Kidney epithelial cell (primary cell): ENCODE data around the gene PTMS. TPM values are rescaled to one million over a fixed set of nuclear protein-coding genes. Genes with fewer than 3 reads are reported as not detected.

Experiments used
- DNase-seq: peaks from one replicate; pipeline ENCODE4 v3.0.0-alpha.2; 2010; ENCODE audit warnings: low read depth
- H3K27me3 ChIP-seq: 2 replicates; pipeline ENCODE4 v1.6.0; 2011; ENCODE audit warnings: low read length; ENCODE audit not compliant: control insufficient read depth, insufficient read depth
- H3K36me3 ChIP-seq: 2 replicates; pipeline ENCODE4 v1.5.1; 2011; ENCODE audit warnings: low read length; ENCODE audit not compliant: control insufficient read depth, insufficient read depth
- H3K4me3 ChIP-seq: 2 replicates; pipeline ENCODE4 v1.5.1; 2011; ENCODE audit warnings: low read depth, mild to moderate bottlenecking, control low read depth, low read length
- total RNA-seq: library from RNA; depleted of rRNA; stranded (reverse); fragments of >200 nt; gene quantifications from 2 replicates; pipeline ENCODE4 v1.2.3, GENCODE V29; 2015
- TF ChIP-seq, protein P1 (sequence below): IDR thresholded peaks from 2 replicates; pipeline ENCODE4 v1.5.1; 2011; ENCODE audit warnings: mild to moderate bottlenecking, moderate library complexity, low read length, control low read depth, inconsistent platforms; ENCODE audit not compliant: insufficient read depth, poor library complexity, severe bottlenecking

PTMS gene
- total RNA-seq, 1 donor from 2014 or later, result 193 TPM

DNA sequence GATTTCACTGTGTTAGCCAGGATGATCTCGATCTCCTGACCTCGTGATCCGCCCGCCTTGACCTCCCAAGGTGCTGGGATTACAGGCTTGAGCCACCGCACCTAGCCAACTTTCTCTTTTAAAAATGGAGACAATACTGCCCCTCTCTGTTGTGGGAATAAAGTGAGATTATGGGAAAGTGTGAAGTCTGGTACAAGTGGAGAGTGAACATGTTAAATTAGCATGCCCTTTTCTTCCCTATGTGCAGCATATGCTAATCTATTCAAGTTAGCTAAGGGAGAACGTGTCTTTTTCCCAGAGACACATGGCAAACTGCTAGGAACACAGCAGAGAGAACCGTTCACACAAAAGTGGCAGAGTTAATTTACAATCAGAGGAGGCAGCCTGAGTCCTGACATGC lies 40.8 kb upstream of the PTMS start:
- Histone ChIP-seq H3K4me3 (no peak overlapping the region), H3K27me3 (no peaks in the 10 kb centered on the region), H3K36me3 (peaks cover 2% of the 10 kb centered on the region)
- no peak for DNase-seq
- TF ChIP-seq, protein P1, sequence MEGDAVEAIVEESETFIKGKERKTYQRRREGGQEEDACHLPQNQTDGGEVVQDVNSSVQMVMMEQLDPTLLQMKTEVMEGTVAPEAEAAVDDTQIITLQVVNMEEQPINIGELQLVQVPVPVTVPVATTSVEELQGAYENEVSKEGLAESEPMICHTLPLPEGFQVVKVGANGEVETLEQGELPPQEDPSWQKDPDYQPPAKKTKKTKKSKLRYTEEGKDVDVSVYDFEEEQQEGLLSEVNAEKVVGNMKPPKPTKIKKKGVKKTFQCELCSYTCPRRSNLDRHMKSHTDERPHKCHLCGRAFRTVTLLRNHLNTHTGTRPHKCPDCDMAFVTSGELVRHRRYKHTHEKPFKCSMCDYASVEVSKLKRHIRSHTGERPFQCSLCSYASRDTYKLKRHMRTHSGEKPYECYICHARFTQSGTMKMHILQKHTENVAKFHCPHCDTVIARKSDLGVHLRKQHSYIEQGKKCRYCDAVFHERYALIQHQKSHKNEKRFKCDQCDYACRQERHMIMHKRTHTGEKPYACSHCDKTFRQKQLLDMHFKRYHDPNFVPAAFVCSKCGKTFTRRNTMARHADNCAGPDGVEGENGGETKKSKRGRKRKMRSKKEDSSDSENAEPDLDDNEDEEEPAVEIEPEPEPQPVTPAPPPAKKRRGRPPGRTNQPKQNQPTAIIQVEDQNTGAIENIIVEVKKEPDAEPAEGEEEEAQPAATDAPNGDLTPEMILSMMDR, result no peak

DNA sequence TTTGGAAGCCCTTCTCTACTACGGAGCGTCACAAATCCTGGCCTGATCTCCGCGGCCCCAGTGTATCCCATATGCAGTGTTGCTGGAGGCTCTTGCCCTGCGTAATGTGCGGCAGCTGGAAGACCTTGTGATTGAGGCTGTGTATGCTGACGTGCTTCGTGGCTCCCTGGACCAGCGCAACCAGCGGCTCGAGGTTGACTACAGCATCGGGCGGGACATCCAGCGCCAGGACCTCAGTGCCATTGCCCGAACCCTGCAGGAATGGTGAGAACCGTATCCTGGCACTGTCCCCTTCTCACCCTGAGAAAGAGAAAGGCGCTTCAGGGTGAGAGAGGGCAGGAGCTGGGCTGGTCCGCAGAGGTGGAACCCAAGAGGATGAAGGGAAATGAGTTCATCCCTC lies 37.0 kb upstream of the PTMS start:
- Histone ChIP-seq H3K4me3 (no peak overlapping the region), H3K27me3 (no peaks in the 10 kb centered on the region), H3K36me3 (peaks cover 2% of the 10 kb centered on the region)
- TF ChIP-seq, protein P1, result no peak
- no peak for DNase-seq

DNA sequence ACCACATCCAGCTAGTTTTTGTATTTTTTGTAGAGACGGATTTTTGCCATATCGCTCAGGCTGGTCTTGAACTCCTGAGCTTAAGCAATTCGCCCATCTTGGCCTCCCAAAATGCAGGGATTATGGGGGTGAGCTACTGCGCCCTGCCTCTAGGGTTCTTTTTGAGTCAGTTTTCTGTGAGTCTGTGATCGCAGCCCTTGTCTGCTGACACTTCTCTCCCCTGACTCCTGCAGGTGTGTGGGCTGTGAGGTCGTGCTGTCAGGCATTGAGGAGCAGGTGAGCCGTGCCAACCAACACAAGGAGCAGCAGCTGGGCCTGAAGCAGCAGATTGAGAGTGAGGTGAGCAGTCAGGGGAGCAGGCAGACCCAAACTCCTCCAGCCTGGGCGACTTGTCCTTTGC lies 36.0 kb upstream of the PTMS start:
- DNase-seq, result no peak
- Histone ChIP-seq H3K4me3 (no peak overlapping the region), H3K27me3 (no peaks in the 10 kb centered on the region), H3K36me3 (peaks cover 2% of the 10 kb centered on the region)
- TF ChIP-seq, protein P1, result no peak

DNA sequence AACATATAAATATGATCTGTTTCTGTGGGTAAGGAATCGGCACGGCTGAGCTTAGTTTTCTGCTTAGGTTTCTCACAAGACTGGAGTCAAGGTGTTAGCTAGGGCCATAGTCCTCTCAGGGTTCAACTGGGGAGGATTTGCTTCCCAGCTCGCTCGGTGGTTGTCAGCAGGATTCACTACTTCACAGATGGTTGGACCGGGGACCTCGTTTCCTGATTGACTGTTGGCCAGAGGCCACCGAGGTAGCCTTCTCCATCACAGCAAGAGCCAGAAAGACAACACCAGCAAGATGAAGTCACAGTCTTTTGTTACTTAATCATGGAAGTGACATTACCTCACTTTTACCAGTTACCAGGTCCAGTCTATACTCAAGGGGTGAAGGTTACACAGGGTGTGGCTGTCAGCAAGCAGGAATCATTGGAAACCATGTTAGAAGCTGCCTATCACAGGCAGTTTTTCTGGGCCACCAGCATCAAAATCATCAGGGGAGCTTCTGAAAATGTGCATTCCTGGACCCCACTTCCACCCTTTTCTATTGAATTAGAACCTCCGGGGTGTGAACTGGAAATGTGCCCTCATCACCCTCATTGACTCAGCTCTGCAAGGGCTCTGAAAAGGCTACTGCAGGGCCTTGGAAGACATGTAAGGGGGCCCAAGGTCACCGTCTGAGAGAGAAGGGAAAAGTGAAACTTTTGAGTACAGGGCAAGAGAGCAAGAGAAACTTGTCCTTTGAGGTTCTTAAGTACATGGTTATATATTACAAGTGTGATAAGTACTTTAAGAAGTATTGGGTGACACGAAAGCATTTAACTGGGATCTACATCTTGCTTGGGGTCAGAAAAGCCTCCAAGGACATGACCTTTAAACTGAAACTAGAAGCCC lies 31.4 kb upstream of the PTMS start:
- DNase-seq, result no peak
- Histone ChIP-seq H3K36me3 (peaks cover 2% of the 10 kb centered on the region), H3K4me3 (no peak overlapping the region), H3K27me3 (no peaks in the 10 kb centered on the region)
- TF ChIP-seq, protein P1, result no peak

DNA sequence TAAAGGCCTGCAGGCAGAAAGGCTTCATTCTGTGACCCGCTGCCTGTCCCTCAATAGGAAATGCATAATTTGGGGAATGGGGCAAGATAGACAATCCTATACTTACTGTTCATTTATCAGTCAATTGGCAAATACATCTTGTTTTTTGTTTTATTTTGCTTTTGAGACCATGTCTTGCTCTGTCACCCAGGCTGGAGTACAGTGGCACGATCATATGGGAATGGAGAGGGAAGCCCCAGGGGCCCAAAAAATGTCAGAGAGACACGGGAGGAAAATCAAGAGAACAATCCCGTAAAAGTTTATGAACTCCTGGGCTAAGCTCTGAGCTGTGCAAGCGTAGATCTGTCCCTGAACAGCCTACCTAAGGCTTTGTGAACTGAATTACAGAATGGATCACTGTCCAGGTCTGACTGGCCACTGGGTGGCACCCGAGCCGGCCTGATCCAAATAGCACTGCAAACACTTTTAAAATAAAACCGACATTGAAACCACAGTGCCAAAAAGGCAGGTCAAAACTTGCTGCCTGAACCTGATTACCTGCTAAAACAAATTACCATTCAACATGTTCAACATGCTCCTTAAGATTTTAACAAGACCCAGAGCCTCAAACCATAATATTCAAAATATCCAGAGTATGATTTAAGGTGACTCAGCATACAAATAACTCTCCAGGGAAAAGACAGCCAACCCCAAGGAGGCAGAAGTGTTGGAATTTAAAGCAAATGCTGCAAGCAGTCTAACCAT lies 30.5 kb upstream of the PTMS start:
- H3K4me3 ChIP-seq, result no peak overlapping the region
- TF ChIP-seq, protein P1, result peak; percentile 76
- H3K36me3 ChIP-seq, result no peaks in the 10 kb centered on the region
- no peak for DNase-seq
- H3K27me3 ChIP-seq, result no peaks in the 10 kb centered on the region
